Measurements from ENCODE around the gene LAMTOR3. TPM values are rescaled to one million over a fixed set of nuclear protein-coding genes. Genes with fewer than 3 reads are reported as not detected.

Gene LAMTOR3
- total RNA-seq, 2 donors from 2014 or later = 14.2 to 16.6 TPM

DNA sequence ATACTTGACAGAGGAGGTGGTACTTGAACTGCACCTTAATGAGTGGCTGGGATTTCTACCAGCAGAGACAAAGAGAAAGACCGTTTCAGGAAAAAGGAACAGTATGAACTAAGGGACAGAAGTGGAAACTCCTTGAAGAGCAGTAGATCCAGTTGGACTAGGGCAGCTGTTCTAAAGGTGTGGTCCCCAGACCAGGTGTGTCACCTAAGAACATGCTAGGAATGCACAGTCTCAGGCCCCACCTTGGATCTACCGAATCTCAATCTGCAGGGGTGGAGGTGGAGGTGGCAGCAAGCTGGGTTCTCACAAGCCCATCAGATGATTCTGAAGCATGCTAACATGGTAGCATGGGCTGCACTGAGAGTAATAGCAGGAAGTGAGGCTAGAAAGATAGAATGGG, 55.3 kb downstream of the LAMTOR3 start:
- Histone ChIP-seq H3K27me3 (no peaks in the 10 kb centered on the region), H3K36me3 (replicated peaks in 1 of 2; ENCODE audit: insufficient read depth in 1 of 2, low read depth in 2 of 2) (no peaks in the 10 kb centered on the region), H3K4me1 (peaks cover 1% of the 10 kb centered on the region), H3K27ac (no peak overlapping the region), H3K4me3 (no peak overlapping the region), H3K9me3 (no peaks in the 10 kb centered on the region)
- WGBS, 2 donors = 44 to 53% methylated on average over 2 of the region's 2 CpGs
- no peak for TF ChIP-seq POLR2A (IDR thresholded peaks at IDR 0.05)
- TF ChIP-seq, protein P1, sequence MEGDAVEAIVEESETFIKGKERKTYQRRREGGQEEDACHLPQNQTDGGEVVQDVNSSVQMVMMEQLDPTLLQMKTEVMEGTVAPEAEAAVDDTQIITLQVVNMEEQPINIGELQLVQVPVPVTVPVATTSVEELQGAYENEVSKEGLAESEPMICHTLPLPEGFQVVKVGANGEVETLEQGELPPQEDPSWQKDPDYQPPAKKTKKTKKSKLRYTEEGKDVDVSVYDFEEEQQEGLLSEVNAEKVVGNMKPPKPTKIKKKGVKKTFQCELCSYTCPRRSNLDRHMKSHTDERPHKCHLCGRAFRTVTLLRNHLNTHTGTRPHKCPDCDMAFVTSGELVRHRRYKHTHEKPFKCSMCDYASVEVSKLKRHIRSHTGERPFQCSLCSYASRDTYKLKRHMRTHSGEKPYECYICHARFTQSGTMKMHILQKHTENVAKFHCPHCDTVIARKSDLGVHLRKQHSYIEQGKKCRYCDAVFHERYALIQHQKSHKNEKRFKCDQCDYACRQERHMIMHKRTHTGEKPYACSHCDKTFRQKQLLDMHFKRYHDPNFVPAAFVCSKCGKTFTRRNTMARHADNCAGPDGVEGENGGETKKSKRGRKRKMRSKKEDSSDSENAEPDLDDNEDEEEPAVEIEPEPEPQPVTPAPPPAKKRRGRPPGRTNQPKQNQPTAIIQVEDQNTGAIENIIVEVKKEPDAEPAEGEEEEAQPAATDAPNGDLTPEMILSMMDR (IDR thresholded peaks at IDR 0.05) = no peak
- intact Hi-C loops (cut with DNase I) = no loop called here
- no peak for DNase-seq
- no peak for ATAC-seq

DNA sequence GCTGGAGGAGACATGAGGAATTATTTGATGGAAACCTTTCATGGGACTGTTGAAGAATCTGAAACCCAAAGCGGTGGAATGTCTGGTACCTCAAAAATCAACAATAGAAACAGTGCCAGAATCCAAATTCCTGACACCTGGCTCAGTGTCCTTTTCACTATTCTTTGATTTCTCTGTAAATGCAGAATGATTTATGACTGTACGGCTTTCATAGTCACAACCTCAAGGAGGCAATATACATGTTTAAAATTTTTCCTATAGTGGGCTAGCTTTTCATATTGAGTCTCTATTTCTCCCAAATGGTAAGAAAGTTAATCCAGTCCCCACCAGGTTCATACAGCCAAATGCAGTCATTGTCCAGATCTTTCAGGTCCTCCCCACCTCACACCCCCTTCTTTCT, 58.3 kb downstream of the LAMTOR3 start:
- Histone ChIP-seq H3K27me3 (no peaks in the 10 kb centered on the region), H3K4me1 (peaks cover 20% of the 10 kb centered on the region), H3K36me3 (replicated peaks in 1 of 2; ENCODE audit: insufficient read depth in 1 of 2, low read depth in 2 of 2) (no peaks in the 10 kb centered on the region), H3K27ac (no peak overlapping the region), H3K9me3 (no peaks in the 10 kb centered on the region), H3K4me3 (no peak overlapping the region)
- WGBS, 2 donors = 50 to 93% methylated on average over 2 of the region's 2 CpGs
- DNase-seq (no peak), ATAC-seq (no peak)
- no peak for TF ChIP-seq POLR2A (IDR thresholded peaks at IDR 0.05)
- TF ChIP-seq, protein P1 (IDR thresholded peaks at IDR 0.05) = no peak
- intact Hi-C loops (cut with DNase I) = no loop called here

DNA sequence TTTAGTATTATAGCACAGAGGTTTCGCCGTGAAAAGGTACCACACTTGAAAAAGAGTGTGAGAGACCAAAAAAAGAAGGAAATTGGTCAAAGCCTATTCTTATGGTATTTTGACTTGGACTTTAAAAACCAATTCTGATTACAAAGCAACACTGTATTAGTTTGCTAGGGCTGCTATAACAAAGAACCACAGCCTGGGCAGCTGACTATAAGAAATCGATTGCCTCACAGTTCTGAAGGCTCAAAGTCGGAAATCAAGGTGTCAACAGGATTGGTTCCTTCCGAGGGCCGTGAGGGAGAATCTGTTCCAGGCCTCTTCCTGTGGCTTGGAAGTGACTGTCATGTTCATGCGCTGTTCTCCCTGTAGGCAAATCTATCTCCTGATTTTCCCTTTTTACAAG, 59.7 kb downstream of the LAMTOR3 start:
- H3K27ac ChIP-seq = no peak overlapping the region
- TF ChIP-seq POLR2A (IDR thresholded peaks at IDR 0.05) = no peak
- TF ChIP-seq, protein P1 (IDR thresholded peaks at IDR 0.05) = no peak
- peaks cover 20% of the 10 kb centered on the region for H3K4me1 ChIP-seq
- ATAC-seq (no peak), DNase-seq (no peak)
- intact Hi-C loops (cut with DNase I) = no loop called here
- no peaks in the 10 kb centered on the region for H3K36me3 ChIP-seq (replicated peaks in 1 of 2; ENCODE audit: insufficient read depth in 1 of 2, low read depth in 2 of 2)
- H3K4me3 ChIP-seq = no peak overlapping the region
- H3K9me3 ChIP-seq = no peaks in the 10 kb centered on the region
- 88 to 96% methylated on average over 7 of the region's 7 CpGs for WGBS, 2 donors
- no peaks in the 10 kb centered on the region for H3K27me3 ChIP-seq

DNA sequence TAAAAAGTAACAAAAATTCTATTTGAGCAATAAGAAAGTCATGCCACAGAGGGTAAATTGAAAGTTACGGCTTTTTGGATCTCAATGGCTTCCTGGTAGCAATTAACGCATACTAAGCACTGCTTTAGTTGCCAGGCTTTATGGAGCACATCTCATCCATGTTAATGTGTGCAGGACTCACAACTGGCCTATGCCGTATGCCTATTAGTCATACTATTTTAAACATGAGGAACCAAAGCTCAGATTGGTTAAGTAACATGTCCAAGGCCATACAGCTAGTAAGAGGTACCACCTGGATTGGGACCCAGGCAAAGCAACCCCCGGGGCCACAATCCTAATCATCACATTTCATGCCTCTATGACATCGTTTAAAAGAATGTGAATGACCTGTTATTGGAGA, 60.5 kb downstream of the LAMTOR3 start:
- Histone ChIP-seq H3K4me1 (peaks cover 20% of the 10 kb centered on the region), H3K9me3 (no peaks in the 10 kb centered on the region), H3K4me3 (no peak overlapping the region), H3K36me3 (replicated peaks in 1 of 2; ENCODE audit: insufficient read depth in 1 of 2, low read depth in 2 of 2) (no peaks in the 10 kb centered on the region), H3K27me3 (no peaks in the 10 kb centered on the region), H3K27ac (no peak overlapping the region)
- intact Hi-C loops (cut with DNase I) = no loop called here
- no peak for ATAC-seq
- no peak for DNase-seq
- no peak for TF ChIP-seq POLR2A (IDR thresholded peaks at IDR 0.05)
- TF ChIP-seq, protein P1 (IDR thresholded peaks at IDR 0.05) = no peak
- WGBS, 2 donors = 64 to 65% methylated on average over 5 of the region's 5 CpGs

DNA sequence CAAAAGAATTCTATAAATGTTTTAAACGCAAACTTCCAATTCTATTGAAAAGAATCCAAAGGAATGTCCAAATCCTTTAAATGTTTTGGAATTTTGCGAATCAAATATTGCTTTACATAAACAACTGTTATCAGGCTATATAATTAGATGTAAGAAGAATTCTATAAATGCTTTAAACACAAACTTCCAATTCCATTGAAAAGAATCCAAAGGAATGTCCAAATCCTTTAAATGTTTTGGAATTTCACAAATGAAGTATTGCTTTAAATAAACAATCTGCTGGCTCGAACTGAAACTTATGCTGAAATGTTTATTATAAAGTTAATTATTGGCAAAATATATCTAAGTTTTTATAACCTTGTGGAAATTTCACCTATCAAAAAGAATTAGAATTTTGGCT, 61.5 kb downstream of the LAMTOR3 start:
- Histone ChIP-seq H3K27ac (peak overlapping the region in 1 of 4 donors; percentile 16), H3K36me3 (replicated peaks in 1 of 2; ENCODE audit: insufficient read depth in 1 of 2, low read depth in 2 of 2) (no peaks in the 10 kb centered on the region), H3K27me3 (no peaks in the 10 kb centered on the region), H3K4me1 (peaks cover 20% of the 10 kb centered on the region), H3K9me3 (no peaks in the 10 kb centered on the region), H3K4me3 (no peak overlapping the region)
- 10 to 21% methylated on average over 3 of the region's 3 CpGs for WGBS, 2 donors
- DNase-seq = no peak
- intact Hi-C loops (cut with DNase I) = no loop called here
- no peak for ATAC-seq
- no peak for TF ChIP-seq POLR2A (IDR thresholded peaks at IDR 0.05)
- TF ChIP-seq, protein P1 (IDR thresholded peaks at IDR 0.05) = no peak

Measured in body of pancreas (tissue), 4 donors.